HuH-7.5 (cell line): ENCODE data around the gene PROCA1.
"Not testable (repeated sequence)": the region's sequence is repeated elsewhere in the genome, so short reads cannot be mapped to it uniquely, and the experiment has no call there.

ENCODE experiments used
- DNase-seq: peaks from one replicate; pipeline ENCODE4 v3.0.0; 2011; ENCODE audit warnings: low spot score

Gene PROCA1

DNA sequence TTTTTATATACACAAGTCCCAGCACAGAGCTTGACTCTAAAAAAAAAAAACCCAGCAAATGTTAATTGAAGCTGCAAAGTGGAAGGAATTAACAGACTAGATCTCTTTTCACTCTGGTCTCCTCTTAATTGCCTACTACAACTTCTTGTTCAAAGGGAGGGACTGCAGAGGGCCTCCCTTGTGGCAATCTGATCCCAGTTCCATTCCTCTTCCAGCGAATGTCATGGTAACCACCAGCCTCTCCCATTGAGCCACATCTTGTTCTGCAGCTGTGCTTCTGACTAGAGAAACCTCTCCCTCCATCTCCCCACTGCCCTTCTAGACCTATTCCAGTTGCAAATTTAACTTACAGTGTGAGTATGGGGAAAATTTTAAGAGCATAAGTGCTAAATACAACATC is 43.8 kb downstream of the PROCA1 start:
- DNase-seq = no peak

DNA sequence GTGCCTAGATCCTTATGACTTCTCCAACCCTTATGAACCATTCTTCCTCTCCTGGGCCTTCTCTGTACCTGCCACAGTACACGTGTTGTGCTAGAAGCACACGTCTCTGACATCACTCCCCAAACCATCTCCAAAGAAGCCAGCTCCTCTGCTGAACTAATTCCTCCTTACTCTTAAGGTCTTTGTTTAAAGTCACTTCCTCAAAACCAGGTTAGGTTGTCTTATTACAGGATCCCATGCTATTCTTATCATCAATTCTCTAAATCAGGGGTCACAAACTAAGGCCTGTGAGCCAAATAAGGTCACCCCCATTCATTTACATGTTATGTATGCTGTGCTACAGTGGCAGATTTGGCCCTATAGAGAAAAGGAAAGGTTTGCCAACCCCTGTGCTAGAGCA is 45.7 kb downstream of the PROCA1 start:
- no peak for DNase-seq

DNA sequence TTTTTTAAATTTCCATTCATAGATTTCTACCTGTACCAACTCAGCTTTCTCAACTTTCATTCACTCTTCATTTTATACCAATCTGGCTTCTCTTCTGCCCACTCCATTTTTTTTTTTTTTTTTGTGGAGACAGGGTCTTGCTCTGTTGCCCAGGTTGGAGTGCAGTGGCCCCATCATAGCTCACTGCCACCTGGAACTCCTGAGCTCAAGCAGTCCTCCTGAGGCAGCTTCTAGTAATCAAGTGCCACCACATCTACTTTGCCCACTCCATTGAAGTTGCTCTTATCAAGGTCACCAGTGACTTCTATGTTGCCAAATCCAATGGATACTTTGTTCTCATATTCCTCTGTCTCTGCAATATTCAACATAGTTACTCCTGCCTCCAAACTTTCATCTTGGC is 48.0 kb downstream of the PROCA1 start:
- DNase-seq = no peak

DNA sequence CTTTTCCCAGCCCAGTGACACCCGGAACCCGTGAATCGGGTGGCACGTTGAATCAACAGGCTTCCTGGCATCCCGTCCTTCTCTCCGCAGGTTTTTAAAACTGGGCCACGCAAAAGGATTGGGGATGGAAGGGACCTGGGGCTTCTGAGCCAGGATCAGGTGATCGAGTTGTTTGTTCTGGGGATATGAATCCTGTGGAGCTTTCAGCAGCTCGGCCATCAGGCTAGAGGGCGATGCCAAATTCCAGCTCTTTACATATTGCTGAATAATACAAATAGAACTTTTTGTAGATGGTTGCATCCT is 49.2 kb downstream of the PROCA1 start:
- no peak for DNase-seq

DNA sequence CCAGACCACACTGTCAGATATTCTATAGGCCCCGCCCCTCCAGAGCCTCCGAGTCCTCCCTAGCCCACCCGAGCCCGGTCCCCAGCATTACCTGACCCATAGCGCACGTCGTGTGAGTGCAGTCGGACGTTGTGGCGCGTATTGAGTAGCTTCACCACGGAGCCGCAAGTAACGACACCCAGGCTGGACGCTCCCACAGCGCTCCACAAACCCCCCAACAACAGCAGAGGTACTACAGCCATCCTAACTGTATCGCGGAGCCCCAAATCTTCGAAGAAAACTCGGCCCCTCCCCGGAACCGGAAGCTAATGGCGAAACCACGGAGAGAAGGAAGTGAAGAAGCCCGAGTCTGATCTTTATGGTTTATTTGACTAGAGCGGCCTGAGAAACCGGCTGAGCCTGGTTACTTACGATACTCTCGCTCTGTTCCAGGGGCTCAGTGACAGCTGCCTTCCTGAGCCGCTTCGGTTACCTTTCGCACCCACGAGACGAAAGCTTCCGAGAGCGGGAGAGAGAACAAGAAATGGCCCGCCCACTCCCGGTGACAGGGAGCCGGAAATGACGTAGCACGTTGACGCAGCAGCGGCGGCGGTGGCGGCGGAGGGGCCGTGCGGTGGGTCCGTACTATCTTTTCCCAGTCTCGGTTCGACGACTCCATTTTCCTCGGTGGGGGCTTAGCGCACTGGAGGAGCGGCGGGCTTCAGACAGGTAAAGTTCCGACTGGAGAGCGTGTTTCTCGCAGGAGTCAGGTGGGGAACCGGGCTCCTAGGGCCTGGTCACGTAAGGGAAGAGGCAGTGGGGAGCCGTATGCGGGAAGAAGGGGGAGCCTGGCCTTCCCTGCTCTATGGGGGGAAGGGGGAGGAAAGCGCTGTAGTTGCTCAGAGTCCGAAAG is 49.8 kb downstream of the PROCA1 start, which contains the start of the genes SDF2 and SUPT6H:
SDF2 (minus strand) TSS at position 272 of the 892 bp plus-strand sequence; CDS start at position 242, 30 bp downstream.
SUPT6H (plus strand) TSS at position 571 of the 892 bp plus-strand sequence. CDS start 11,197 bp downstream, outside the sequence.
- peak; percentile 92 for DNase-seq

DNA sequence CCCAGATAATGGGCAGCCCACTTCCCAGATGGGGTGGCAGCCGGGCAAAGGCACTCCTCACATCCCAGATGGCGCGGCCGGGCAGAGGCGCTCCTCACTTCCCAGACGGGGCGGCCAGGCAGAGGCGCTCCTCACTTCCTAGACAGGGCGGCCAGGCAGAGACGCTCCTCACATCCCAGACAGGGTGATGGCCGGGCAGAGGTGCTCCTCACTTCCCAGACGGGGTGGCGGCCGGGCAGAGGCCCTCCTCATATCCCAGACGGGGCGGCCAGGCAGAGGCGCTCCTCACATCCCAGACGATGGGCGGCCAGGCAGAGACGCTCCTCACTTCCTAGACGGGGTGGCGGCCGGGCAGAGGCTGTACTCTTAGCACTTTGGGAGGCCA is 52.2 kb downstream of the PROCA1 start:
- not testable (repeated sequence) for DNase-seq

DNA sequence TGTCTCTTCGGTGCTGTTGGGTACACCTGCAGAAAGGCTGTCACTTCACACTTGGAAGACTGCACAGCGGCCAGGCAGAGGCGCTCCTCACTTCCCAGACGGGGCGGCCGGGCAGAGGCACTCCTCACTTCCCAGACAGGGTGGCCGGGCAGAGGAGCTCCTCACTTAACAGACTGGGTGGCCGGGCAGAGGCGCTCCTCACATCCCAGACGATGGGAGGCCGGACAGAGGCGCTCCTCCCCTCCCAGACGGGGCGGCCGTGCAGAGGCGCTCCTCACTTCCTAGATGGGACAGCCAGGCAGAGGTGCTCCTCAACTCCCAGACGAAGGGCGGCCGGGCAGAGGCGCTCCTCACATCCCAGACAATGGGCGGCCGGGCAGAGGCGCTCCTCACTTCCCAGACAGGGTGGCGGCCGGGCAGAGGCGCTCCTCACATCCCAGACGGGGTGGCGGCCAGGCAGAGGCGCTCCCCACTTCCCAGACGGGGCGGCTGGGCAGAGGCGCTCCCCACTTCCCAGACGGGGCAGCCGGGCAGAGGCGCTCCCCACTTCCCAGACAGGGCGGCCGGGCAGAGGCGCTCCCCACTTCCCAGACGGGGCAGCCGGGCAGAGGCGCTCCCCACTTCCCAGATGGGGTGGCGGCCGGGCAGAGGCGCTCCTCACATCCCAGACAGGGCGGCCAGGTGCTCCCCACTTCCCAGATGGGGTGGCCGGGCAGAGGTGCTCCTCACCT is 52.8 kb downstream of the PROCA1 start:
- not testable (repeated sequence) for DNase-seq

DNA sequence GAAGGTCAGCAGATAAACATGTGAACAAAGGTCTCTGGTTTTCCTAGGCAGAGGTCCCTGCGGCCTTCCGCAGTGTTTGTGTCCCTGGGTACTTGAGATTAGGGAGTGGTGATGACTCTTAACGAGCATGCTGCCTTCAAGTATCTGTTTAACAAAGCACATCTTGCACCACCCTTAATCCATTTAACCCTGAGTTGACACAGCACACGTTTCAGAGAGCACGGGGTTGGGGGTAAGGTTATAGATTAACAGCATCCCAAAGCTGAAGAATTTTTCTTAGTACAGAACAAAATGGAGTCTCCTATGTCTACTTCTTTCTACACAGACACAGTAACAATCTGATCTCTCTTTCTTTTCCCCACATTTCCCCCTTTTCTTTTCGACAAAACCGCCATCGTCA is 53.3 kb downstream of the PROCA1 start:
- DNase-seq = not testable (repeated sequence)

DNA sequence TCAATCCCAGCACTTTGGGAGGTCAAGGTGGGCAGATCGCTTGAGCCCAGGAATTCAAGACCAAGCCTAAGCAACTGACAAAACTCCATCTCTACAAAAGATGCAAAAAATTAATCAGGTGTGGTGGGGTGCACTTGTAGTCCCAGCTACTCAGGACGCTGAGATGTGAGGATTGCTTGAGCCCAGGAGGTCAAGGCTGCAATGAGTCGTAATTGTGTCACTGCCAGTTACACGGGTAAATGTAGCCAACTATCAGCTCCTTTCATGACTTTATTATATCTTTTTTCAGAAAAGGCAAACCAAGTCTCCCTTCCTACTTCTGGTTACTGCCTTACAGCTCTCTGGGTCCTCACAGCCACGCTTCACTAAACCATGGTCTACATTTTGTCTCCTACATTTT is 53.9 kb downstream of the PROCA1 start:
- DNase-seq = no peak

DNA sequence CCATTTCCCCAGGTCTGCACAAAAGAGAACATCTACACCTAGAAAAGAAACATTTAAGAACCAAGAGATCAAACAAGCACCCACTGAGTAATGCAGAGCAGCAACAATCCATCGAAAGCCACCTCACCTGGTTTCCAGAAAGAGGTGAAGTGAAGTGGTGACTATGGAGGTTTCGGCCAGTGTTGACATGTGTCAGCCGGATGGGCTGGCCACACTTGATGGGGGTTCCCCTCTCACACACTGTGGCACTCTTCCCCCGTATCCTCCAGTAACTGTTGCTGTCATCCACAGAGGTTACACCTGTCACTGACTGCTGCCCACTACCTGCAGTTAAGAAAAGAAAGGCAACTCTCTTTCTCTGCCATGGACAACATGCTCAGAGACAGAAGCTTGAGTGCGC is 56.5 kb downstream of the PROCA1 start:
- DNase-seq = no peak
